MM.1S (cell line): ENCODE results near the gene CAPN5.

Experiments used
- CTCF ChIP-seq: fragments of 300-600 bp; sonication (generic); IDR thresholded peaks from 2 replicates; pipeline ENCODE4 v1.5.1; 2016; ENCODE audit warnings: antibody characterized with exemption, low read length, mixed read lengths
- EZH2 ChIP-seq: fragments of 300-600 bp; sonication (generic); optimal IDR thresholded peaks from 2 replicates; pipeline ENCODE3; 2017; ENCODE audit warnings: low read depth, mild to moderate bottlenecking, antibody characterized with exemption, low read length, mixed read lengths
- EZH2phosphoT487 ChIP-seq: fragments of 300-600 bp; sonication (generic); IDR thresholded peaks from 2 replicates; pipeline ENCODE4 v1.6.1; 2018; ENCODE audit warnings: antibody characterized with exemption, low read length

GRCh38 chr11:77112641-77113381, 46.0 kb downstream of the CAPN5 start:
- TF ChIP-seq CTCF: no peak
- TF ChIP-seq EZH2: no peak
- TF ChIP-seq EZH2phosphoT487: no peak
